KMS-11 (cell line): Measurements from ENCODE around the gene IQGAP2.

Experiments used
- H2AFZ ChIP-seq: fragments of 200-600 bp; sonication (generic); 2 replicates; pipeline ENCODE4 v1.6.1; 2016; ENCODE audit warnings: antibody characterized with exemption, mixed run types, low read depth
- H3K27ac ChIP-seq: fragments of 200-600 bp; sonication (generic); 2 replicates; pipeline ENCODE4 v1.6.1; 2016; ENCODE audit warnings: mild to moderate bottlenecking, mixed run types
- H3K27me3 ChIP-seq: fragments of 200-600 bp; sonication (generic); 2 replicates; pipeline ENCODE4 v1.6.1; 2017; ENCODE audit warnings: mild to moderate bottlenecking, low read depth, mixed run types, moderate library complexity; ENCODE audit not compliant: insufficient read depth
- H3K36me3 ChIP-seq: fragments of 200-600 bp; sonication (generic); 2 replicates; pipeline ENCODE4 v1.6.1; 2017; ENCODE audit warnings: mild to moderate bottlenecking, mixed run types; ENCODE audit not compliant: insufficient read depth
- H3K4me1 ChIP-seq: fragments of 200-600 bp; sonication (generic); 2 replicates; pipeline ENCODE4 v1.6.1; 2016; ENCODE audit warnings: mild to moderate bottlenecking, low read depth, mixed run types; ENCODE audit not compliant: poor library complexity, severe bottlenecking
- H3K4me2 ChIP-seq: fragments of 200-600 bp; sonication (generic); 2 replicates; pipeline ENCODE4 v1.7.0; 2016; ENCODE audit warnings: mild to moderate bottlenecking, mixed run types
- H3K4me3 ChIP-seq: fragments of 200-600 bp; sonication (generic); IDR thresholded peaks from 2 replicates; pipeline ENCODE4 v1.6.1; 2017; ENCODE audit warnings: low read depth, low read length, mixed read lengths; ENCODE audit not compliant: insufficient read depth
- H3K79me2 ChIP-seq: fragments of 200-600 bp; sonication (generic); 2 replicates; pipeline ENCODE4 v1.6.1; 2016; ENCODE audit warnings: low read depth, mixed run types; ENCODE audit not compliant: insufficient read depth
- H3K9ac ChIP-seq: fragments of 200-600 bp; sonication (generic); 2 replicates; pipeline ENCODE4 v1.6.1; 2016; ENCODE audit warnings: mild to moderate bottlenecking, mixed run types
- H4K20me1 ChIP-seq: fragments of 200-600 bp; sonication (generic); 2 replicates; pipeline ENCODE4 v1.6.1; 2016; ENCODE audit warnings: mild to moderate bottlenecking, mixed run types; ENCODE audit not compliant: insufficient read depth
- CTCF ChIP-seq: fragments of 200-600 bp; sonication (generic); conservative IDR thresholded peaks from 2 replicates; pipeline ENCODE4 v1.6.1; 2017; ENCODE audit warnings: low read depth, mild to moderate bottlenecking, antibody characterized with exemption, low read length, moderate library complexity, mixed read lengths

IQGAP2 gene

GRCh38 chr5:76477571-76477970 lies 74.5 kb downstream of the IQGAP2 start:
- Histone ChIP-seq H3K4me1 (no peaks in the 10 kb centered on the region), H3K27me3 (no peaks in the 10 kb centered on the region), H3K4me2 (no peak overlapping the region), H3K36me3 (no peaks in the 10 kb centered on the region), H3K9ac (no peak overlapping the region), H4K20me1 (peaks cover 18% of the 10 kb centered on the region), H3K4me3 (no peak overlapping the region), H3K27ac (no peak overlapping the region), H3K79me2 (peaks cover 90% of the 10 kb centered on the region), H2AFZ (no peak overlapping the region)
- TF ChIP-seq CTCF: no peak

- Histone ChIP-seq H3K4me3 (no peak overlapping the region), H2AFZ (no peak overlapping the region), H3K27me3 (no peaks in the 10 kb centered on the region), H3K27ac (no peak overlapping the region), H3K9ac (no peak overlapping the region), H3K79me2 (peaks cover 90% of the 10 kb centered on the region), H4K20me1 (peaks cover 14% of the 10 kb centered on the region), H3K36me3 (no peaks in the 10 kb centered on the region), H3K4me1 (no peaks in the 10 kb centered on the region), H3K4me2 (no peak overlapping the region)
- no peak for TF ChIP-seq CTCF
These were observed 76.2 kb downstream of the IQGAP2 start for GRCh38 chr5:76479281-76479680.

GRCh38 chr5:76479973-76480667 lies 77.0 kb downstream of the IQGAP2 start:
- Histone ChIP-seq H3K4me2 (no peak overlapping the region), H3K79me2 (peaks cover 85% of the 10 kb centered on the region), H4K20me1 (peaks cover 18% of the 10 kb centered on the region), H3K27ac (no peak overlapping the region), H3K27me3 (no peaks in the 10 kb centered on the region), H3K4me1 (peaks cover 2% of the 10 kb centered on the region), H3K4me3 (no peak overlapping the region), H2AFZ (no peak overlapping the region), H3K36me3 (no peaks in the 10 kb centered on the region), H3K9ac (no peak overlapping the region)
- TF ChIP-seq CTCF: no peak

- no peak overlapping the region for H2AFZ ChIP-seq
- H3K4me2 ChIP-seq: no peak overlapping the region
- no peak for TF ChIP-seq CTCF
- H3K27ac ChIP-seq: no peak overlapping the region
- no peaks in the 10 kb centered on the region for H3K36me3 ChIP-seq
- H3K27me3 ChIP-seq: no peaks in the 10 kb centered on the region
- peaks cover 26% of the 10 kb centered on the region for H4K20me1 ChIP-seq
- no peak overlapping the region for H3K4me3 ChIP-seq
- no peak overlapping the region for H3K9ac ChIP-seq
- H3K79me2 ChIP-seq: peaks cover 90% of the 10 kb centered on the region
- H3K4me1 ChIP-seq: peaks cover 4% of the 10 kb centered on the region
These were observed 79.9 kb downstream of the IQGAP2 start for GRCh38 chr5:76482984-76483383.
